Measurements from ENCODE around the gene THUMPD2. TPM values are rescaled to one million over a fixed set of nuclear protein-coding genes. Genes with fewer than 3 reads are reported as not detected.

Gene THUMPD2
- total RNA-seq, 1 experiment from 2014 or later = 19.5 TPM

GRCh38 chr2:39730685-39731302, 48.3 kb downstream of the THUMPD2 start:
- no CpG with 5 or more reads among the region's 2 CpGs for WGBS (ENCODE audit: extremely low coverage, insufficient read length, low lambda C conversion rate)
- H3K9me3 Mint-ChIP-seq = peaks cover 0 to 5% of the 10 kb centered on the region in 2 experiments; a peak in 3 of 5 replicates

More at GRCh38 chr2:39730685-39731302, 48.3 kb downstream of the THUMPD2 start:
- Histone ChIP-seq H2BK120ac (ENCODE audit: low read depth, low read length, poor library complexity, severe bottlenecking) (no peak overlapping the region), H2AFZ (ENCODE audit: low read length) (no peak overlapping the region), H3K79me2 (ENCODE audit: insufficient read depth, low read length) (no peaks in the 10 kb centered on the region), H3K4me1 (ENCODE audit: insufficient read depth, low read length) (no peaks in the 10 kb centered on the region), H3T11ph (ENCODE audit: low read length) (no peak overlapping the region), H4K5ac (ENCODE audit: insufficient read length, low read depth, low read length) (no peak overlapping the region), H4K91ac (ENCODE audit: insufficient read length, low read depth, low read length) (no peak overlapping the region), H3K4ac (ENCODE audit: low read depth, low read length) (no peak overlapping the region), H3K27ac (ENCODE audit: insufficient read length, low read depth, low read length) (no peak overlapping the region), H3K18ac (ENCODE audit: insufficient read length, low read depth, low read length) (no peak overlapping the region), H3K4me2 (ENCODE audit: insufficient read depth, insufficient read length, low read length) (no peak overlapping the region), H3K14ac (ENCODE audit: insufficient read depth, low read length) (no peak overlapping the region), H2BK5ac (ENCODE audit: insufficient read length, low read length) (no peak overlapping the region), H3K56ac (ENCODE audit: insufficient read length, low read depth, low read length) (no peak overlapping the region), H3K79me1 (ENCODE audit: insufficient read depth, low read depth, low read length, poor library complexity, severe bottlenecking) (no peaks in the 10 kb centered on the region), H4K8ac (replicated peaks; ENCODE audit: insufficient read length, low read depth, low read length) (no peak overlapping the region), H3K27me3 (ENCODE audit: insufficient read depth, low read length) (no peaks in the 10 kb centered on the region), H4K20me1 (ENCODE audit: control insufficient read depth, insufficient read depth, insufficient read length) (no peaks in the 10 kb centered on the region), H3K9ac (ENCODE audit: extremely low read depth, insufficient read length, low read length) (no peak overlapping the region), H3K23ac (ENCODE audit: insufficient read length, low read depth, low read length) (no peak overlapping the region), H3K9me3 (ENCODE audit: control insufficient read depth, low read depth, low read length) (no peaks in the 10 kb centered on the region), H2BK20ac (ENCODE audit: low read depth, low read length, poor library complexity, severe bottlenecking) (no peak overlapping the region), H2BK12ac (ENCODE audit: insufficient read length, low read depth, low read length) (no peak overlapping the region), H2AK5ac (ENCODE audit: insufficient read length, low read length) (no peak overlapping the region), H2BK15ac (ENCODE audit: low read depth, low read length) (no peak overlapping the region), H3K23me2 (ENCODE audit: insufficient read length, low read depth, low read length, poor library complexity, severe bottlenecking) (no peaks in the 10 kb centered on the region)
- peak; percentile 79 for TF ChIP-seq CTCF (conservative IDR thresholded peaks at IDR 0.05)
- no peak overlapping the region for H3K4me3 Mint-ChIP-seq
- H3K27ac Mint-ChIP-seq = no peak overlapping the region
- no peaks in the 10 kb centered on the region for H3K27me3 Mint-ChIP-seq (ENCODE audit: low read depth)
- DNase-seq = no peak
- peaks cover 14 to 16% of the 10 kb centered on the region in 2 experiments for H3K4me1 Mint-ChIP-seq
- H3K36me3 Mint-ChIP-seq (ENCODE audit: insufficient read depth in 1 of 3, low read depth in 3 of 3) = peaks cover 5 to 24% (median 19%) of the 10 kb centered on the region in 3 experiments; a peak in 6 of 7 replicates

Measured in H9 (cell line).